HG03025 (cell line): ENCODE results near the gene DENND4C.
"Not testable (repeated sequence)": the region's sequence is repeated elsewhere in the genome, so short reads cannot be mapped to it uniquely, and the experiment has no call there.

Experiments
- ATAC-seq: cut with Tn5 transposase; IDR thresholded peaks from one replicate; pipeline ENCODE4 v1.9.1; 2021; ENCODE audit warnings: mild to moderate bottlenecking, moderate library complexity; ENCODE audit not compliant: unreplicated experiment, low FRiP score

Gene DENND4C

DNA sequence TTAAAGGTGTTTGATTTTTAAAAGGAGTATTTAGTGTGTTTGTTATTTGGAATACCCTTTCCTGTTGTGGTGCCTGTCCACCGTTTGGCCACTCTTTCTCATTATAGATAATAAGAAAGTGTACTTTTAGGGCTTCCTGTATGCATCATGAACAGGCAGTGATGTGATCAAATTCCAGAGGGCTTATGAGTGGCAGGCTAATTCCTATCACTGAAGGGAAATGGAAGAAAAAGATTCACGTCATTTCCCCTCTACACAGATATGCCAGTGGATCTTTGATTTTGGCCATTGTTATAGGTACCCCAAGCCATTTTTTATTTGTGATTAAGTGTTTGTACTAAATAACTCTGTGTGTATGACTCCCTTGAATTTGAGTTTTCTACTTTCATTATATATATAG lies 112.5 kb downstream of the DENND4C start:
- no peak for ATAC-seq

DNA sequence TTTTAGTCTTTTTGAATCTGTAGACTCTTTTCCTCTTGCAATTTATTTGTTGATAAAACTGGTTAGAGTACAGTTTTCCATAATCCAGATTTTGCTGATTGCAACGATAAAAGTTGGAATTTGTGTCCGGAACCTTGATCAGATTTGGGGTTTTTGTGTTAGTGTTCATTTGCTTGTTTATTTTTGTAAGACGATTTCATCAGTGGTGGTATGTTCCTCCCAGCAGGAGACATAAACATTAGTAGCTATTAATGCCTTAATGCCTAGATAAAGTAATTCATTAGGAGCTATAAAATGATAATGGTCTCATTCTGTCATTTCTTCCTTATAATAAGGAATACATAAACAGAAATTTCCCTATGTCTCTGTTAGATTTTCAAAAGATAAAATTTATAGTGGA lies 128.2 kb downstream of the DENND4C start:
- ATAC-seq, result no peak

GRCh38 chr9:19369107-19369506 lies 138.6 kb downstream of the DENND4C start:
- no peak for ATAC-seq

- no peak for ATAC-seq
Measured at GRCh38 chr9:19371942-19372341, 141.4 kb downstream of the DENND4C start.

DNA sequence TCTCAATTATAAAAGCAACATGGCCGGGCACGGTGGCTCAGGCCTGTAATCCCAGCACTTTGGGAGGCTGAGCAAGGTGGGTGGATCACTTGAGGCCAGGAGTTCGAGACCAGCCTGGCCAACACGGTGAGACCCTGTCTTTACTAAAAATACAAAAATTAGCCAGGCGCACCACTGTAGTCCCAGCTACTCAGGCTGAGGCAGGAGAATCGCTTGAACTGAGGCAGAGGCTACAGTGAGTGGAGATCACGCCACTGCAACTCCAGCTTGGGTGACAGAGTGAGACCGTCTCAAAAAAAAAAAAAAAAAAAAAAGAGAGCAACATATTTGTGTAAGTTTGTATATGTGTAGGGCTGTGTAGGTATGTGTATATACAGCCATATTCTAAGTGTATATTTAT lies 142.1 kb downstream of the DENND4C start:
- ATAC-seq, result no peak

DNA sequence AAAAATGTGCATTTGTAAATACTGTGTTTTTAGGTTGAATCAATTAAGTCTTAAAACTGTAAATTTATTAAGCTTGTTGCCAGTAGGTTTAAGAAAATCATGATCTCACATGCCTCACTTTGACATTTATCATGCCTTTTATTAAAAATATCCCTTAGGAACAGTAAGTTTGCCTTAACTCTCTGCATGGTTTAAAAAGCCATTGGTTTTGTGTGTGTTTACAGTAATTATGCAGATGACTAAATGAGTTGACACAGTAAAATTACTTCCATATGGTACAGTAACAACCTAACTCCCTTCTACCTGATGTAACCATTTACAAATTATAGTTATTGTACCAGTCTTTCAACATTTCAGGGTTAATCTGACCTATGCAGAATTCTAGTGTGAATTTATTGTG lies 143.0 kb downstream of the DENND4C start:
- no peak for ATAC-seq

DNA sequence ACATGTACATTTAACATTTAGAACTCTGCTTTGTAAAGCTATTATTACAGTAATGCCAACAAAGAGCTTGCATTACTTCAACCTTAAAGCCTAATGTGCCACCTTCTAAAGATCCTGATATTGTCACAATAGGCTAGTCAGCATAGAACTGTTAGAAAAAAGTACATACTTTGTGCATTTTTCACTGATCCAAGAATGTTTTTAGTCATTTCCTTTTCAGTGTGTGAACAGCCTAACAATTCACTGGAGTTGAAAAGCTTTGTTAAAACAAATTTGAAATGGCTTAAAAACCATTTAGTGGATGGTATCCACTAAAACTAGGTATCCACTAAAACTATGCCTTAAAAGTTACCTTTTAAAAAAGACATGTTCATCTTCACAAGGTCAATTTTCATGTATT lies 145.0 kb downstream of the DENND4C start:
- ATAC-seq, result no peak

GRCh38 chr9:19376931-19377330 lies 146.4 kb downstream of the DENND4C start:
- no peak for ATAC-seq

DNA sequence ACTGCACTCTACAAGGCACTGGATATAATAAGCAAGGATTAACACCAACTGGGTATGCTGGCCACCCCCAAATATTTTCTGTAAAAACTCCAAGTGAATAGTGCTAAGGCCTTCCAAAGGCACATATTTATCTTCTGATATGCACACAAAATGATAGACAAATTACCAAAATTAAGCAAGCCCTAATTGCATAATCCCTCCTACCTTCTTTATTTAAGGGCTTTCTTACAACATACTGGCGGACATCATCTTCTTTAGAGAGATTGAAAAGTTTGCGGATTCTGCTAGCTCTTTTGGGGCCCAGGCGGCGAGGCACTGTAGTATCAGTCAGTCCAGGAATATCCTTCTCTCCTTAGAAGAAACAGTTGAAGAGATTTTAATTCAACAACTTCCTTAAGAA lies 147.7 kb downstream of the DENND4C start:
- ATAC-seq, result no peak

DNA sequence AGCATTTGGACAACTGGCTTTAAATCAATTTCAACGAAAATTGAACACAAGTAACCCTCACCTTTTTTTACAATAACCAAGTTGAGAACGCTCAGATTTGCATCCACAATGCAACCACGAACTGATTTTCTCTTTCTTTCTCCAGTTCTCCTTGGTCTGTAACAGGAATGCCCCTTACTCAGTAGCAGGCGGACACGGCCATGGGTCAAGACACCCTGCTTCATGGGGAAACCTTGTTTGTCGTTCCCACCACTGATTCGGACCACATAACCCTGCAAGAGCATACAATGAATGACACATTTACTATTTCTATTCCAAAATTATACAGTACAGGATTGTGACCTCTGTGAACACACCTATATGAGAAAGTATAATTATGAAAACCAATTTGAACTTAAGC lies 148.2 kb downstream of the DENND4C start:
- no peak for ATAC-seq

GRCh38 chr9:19379283-19379682 lies 148.8 kb downstream of the DENND4C start:
- ATAC-seq, result no peak

GRCh38 chr9:19379697-19380046 lies 149.2 kb downstream of the DENND4C start:
- ATAC-seq, result peak; percentile 29

GRCh38 chr9:19380826-19381075 lies 150.3 kb downstream of the DENND4C start:
- no peak for ATAC-seq

GRCh38 chr9:19381656-19382055 lies 151.2 kb downstream of the DENND4C start:
- no peak for ATAC-seq

DNA sequence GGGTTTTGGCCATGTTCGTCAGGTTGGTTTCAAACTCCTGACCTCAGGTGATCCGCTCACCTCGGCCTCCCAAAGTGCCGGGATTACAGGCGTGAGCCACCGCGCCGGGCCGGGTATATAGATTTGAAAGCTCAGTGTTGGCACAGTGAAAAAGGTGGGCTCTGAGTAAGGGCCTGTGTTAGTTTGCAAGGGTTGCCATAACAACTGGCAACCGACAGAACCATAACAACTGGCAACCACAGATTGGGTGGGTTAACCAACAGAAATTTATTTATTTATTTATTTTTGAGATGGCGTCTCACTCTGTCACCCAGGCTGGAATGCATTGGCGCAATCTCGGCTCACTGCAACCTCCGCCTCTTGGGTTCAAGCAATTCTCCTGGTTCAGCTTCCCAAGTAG lies 154.7 kb downstream of the DENND4C start:
- not testable (repeated sequence) for ATAC-seq

DNA sequence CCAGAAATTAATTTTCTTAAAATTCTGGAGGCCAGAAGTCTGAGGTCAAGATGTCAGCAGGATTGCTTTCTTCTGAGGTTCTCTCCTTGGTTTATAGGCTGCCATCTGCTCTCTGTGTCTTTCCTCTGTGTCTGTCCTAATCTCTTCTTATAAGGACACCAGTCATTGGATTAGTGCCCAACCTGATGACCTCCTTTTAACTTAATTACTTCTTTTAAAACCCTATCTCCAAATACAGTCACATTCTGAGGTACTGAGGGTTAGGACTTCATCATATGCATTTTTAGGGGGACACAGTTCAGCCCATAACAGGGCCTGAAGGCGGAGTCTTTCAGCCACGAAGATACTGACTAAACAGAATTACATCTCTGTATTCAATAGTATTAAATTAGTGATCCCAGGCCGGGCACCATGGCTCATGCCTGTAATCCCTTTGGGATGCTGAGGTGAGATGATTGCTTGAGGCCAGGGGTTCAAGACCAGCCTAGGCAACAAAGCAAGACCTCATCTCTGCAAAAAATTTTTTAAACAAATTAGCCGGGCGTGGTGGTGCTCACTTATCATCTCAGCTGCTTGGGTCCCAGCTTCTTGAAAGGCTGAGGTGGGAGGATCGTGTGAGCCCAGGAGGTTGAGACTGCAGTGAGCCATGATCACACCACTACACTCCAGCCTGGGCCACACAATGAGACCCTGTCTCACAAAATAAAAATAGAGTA lies 155.5 kb downstream of the DENND4C start:
- ATAC-seq, result no peak

DNA sequence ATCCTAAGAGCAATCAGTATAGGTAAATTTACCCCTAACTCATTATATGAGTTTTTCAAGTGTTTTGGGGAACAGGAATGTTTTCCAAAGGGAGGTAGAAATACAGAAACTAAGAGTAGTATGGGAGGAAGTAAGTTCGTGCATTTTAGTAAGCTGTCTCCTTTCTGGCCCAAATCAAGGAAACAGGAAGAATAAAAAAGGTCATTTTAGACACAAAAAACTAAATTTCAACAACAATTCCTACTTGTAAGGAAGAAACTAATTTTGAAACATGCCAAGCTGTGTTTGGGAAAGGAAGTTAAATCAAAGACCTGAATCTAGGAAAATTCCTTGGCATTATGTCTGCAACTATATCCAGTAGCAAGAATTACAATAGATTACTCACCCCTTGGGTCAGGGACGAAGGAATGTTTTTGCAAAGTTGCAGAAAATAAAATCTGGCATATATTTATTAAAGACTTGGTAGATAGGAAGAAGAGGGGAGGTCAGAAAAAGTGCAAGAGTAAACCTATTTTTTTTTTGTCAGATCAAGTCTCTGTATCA lies 156.1 kb downstream of the DENND4C start:
- ATAC-seq, result no peak

- ATAC-seq, result no peak
Measured at GRCh38 chr9:19387317-19387716, 156.8 kb downstream of the DENND4C start.

DNA sequence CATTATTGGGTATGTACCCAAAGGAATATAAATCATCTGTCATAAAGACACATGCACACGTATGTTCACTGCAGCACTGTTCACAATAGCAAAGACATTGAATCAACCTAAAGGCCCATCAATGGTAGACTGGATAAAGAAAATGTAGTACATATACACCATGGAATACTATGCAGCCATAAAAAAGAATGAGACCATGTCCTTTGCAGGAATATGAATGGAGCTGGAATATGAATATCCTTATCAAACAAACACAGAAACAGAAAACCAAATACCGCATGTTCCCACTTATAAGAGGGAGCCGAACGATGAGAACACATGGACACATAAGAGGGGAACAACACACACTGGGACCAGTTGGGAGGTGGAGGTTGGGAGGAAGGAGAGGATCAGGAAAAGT lies 159.0 kb downstream of the DENND4C start:
- not testable (repeated sequence) for ATAC-seq

GRCh38 chr9:19397845-19398244 lies 167.4 kb downstream of the DENND4C start:
- ATAC-seq, result no peak

DNA sequence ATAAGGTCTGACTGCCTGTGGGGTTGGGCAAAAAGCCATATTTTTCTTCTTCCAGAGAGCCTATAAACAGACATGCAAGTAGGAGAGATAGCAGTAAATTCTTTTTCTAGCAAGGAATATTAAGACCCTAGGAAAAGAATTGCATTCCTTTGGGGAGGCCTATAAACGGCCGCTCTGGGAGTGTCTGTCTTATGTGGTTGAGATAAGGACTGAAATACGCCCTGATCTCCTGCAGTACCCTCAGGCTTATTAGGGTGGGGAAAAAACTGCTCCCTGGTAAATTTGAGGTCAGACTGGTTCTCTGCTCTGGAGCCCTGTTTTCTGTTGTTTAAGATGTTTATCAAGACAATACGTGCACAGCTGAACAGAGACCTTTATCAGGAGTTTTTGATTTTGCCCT lies 172.7 kb downstream of the DENND4C start:
- not testable (repeated sequence) for ATAC-seq

GRCh38 chr9:19404283-19405075 lies 174.0 kb downstream of the DENND4C start:
- ATAC-seq, result no peak
